ENCODE data around the gene C1orf210. TPM values are rescaled to one million over a fixed set of nuclear protein-coding genes. Genes with fewer than 3 reads are reported as not detected.

The C1orf210 gene
- polyA plus RNA-seq, 1 donor (not counting 4 experiments of a cell fraction or from before 2014, with no cell fraction given) = 5.6 TPM

DNA sequence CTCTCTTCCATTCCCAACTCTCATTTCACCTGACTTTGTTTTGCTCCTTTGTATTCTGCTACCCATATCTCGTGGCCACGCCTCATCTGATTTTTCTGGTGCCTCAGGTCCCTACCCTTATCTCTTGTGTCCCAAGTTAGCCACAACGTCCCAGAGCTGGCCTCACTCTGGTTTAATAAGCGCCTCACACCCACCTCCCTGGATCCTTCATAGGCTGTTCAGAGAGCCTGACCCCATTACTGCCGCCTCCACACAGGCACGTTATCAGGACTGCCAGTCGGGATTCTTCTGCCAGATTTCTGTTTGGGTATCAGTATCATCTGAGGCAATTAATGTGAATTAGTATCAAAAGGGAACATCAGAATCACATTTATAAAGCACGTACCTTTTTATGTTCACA, 50.3 kb downstream of the C1orf210 start:
- no peaks in the 10 kb centered on the region for H3K36me3 ChIP-seq (ENCODE audit: control insufficient read depth in 2 of 2, extremely low read depth in 1 of 2, insufficient read depth in 2 of 2, low read length in 2 of 2)
- DNase-seq (ENCODE audit: low read depth, low spot score) (no peak), FAIRE-seq (no peak)
- H3K9me3 ChIP-seq (ENCODE audit: control insufficient read depth, low read depth, low read length) = no peaks in the 10 kb centered on the region
- no peak overlapping the region for H3K27ac ChIP-seq (ENCODE audit: control insufficient read depth, insufficient read depth, low read length)
- no peaks in the 10 kb centered on the region for H4K20me1 ChIP-seq (ENCODE audit: control insufficient read depth, extremely low read depth, insufficient read depth, low read length)
- no peak overlapping the region for H2AFZ ChIP-seq (ENCODE audit: control insufficient read depth, low read length)
- no peaks in the 10 kb centered on the region for H3K9me1 ChIP-seq (ENCODE audit: control insufficient read depth, extremely low read depth, insufficient read depth, low read length)
- TF ChIP-seq, protein P1, sequence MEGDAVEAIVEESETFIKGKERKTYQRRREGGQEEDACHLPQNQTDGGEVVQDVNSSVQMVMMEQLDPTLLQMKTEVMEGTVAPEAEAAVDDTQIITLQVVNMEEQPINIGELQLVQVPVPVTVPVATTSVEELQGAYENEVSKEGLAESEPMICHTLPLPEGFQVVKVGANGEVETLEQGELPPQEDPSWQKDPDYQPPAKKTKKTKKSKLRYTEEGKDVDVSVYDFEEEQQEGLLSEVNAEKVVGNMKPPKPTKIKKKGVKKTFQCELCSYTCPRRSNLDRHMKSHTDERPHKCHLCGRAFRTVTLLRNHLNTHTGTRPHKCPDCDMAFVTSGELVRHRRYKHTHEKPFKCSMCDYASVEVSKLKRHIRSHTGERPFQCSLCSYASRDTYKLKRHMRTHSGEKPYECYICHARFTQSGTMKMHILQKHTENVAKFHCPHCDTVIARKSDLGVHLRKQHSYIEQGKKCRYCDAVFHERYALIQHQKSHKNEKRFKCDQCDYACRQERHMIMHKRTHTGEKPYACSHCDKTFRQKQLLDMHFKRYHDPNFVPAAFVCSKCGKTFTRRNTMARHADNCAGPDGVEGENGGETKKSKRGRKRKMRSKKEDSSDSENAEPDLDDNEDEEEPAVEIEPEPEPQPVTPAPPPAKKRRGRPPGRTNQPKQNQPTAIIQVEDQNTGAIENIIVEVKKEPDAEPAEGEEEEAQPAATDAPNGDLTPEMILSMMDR (optimal IDR thresholded peaks at IDR 0.05 in 1 of 3, IDR thresholded peaks at IDR 0.05 in 1 of 3, conservative IDR thresholded peaks at IDR 0.05 in 1 of 3; ENCODE audit: extremely low read depth in 1 of 3, insufficient read depth in 2 of 3, low read length in 3 of 3) = no peak
- TF ChIP-seq EZH2 (IDR thresholded peaks at IDR 0.05; ENCODE audit: low read length) = no peak
- no peaks in the 10 kb centered on the region for H3K79me2 ChIP-seq (ENCODE audit: control insufficient read depth, insufficient read depth, low read length)
- dilution Hi-C loops (cut with MboI; ENCODE audit: extremely low pct_ligation_motif_present, low sequenced_read_pairs) = no loop called here
- H3K4me2 ChIP-seq (ENCODE audit: control insufficient read depth, extremely low read depth, insufficient read depth, low read depth, low read length) = no peak overlapping the region
- H3K4me1 ChIP-seq (ENCODE audit: control insufficient read depth, extremely low read depth, insufficient read depth, low read length) = peaks cover 15% of the 10 kb centered on the region
- H3K9ac ChIP-seq (ENCODE audit: control insufficient read depth, extremely low read depth, insufficient read depth, low read length) = no peak overlapping the region
- H3K27me3 ChIP-seq (ENCODE audit: control insufficient read depth, extremely low read depth, insufficient read depth, low read length) = no peaks in the 10 kb centered on the region
- no peak overlapping the region for H3K4me3 ChIP-seq (ENCODE audit: control insufficient read depth in 2 of 3, extremely low read depth in 1 of 3, insufficient read depth in 2 of 3, low read depth in 1 of 3, low read length in 3 of 3)

DNA sequence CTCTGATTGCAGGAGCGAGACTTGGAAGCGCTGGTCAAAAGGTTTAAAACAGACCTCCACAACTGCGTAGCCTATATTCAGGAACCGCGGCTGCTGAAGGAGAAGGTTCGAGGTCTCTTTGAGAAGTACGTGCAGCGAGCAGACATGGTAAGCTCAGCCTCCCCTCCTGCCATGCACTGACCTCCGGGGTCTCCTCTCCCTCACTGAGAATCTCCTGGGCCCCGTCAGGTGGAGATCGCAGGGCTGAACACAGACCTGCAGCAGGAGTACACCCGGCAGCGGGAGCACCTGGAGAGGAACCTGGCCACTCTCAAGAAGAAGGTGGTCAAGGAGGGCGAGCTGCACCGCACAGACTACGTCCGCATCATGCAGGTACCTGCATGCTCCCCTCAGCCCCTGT, 51.1 kb downstream of the C1orf210 start:
- Histone ChIP-seq H3K4me2 (ENCODE audit: control insufficient read depth, extremely low read depth, insufficient read depth, low read depth, low read length) (no peak overlapping the region), H3K27me3 (ENCODE audit: control insufficient read depth, extremely low read depth, insufficient read depth, low read length) (no peaks in the 10 kb centered on the region), H2AFZ (ENCODE audit: control insufficient read depth, low read length) (no peak overlapping the region), H3K4me1 (ENCODE audit: control insufficient read depth, extremely low read depth, insufficient read depth, low read length) (peaks cover 15% of the 10 kb centered on the region), H3K9ac (ENCODE audit: control insufficient read depth, extremely low read depth, insufficient read depth, low read length) (no peak overlapping the region), H3K36me3 (ENCODE audit: control insufficient read depth in 2 of 2, extremely low read depth in 1 of 2, insufficient read depth in 2 of 2, low read length in 2 of 2) (no peaks in the 10 kb centered on the region), H3K9me3 (ENCODE audit: control insufficient read depth, low read depth, low read length) (no peaks in the 10 kb centered on the region), H3K27ac (ENCODE audit: control insufficient read depth, insufficient read depth, low read length) (no peak overlapping the region), H3K9me1 (ENCODE audit: control insufficient read depth, extremely low read depth, insufficient read depth, low read length) (no peaks in the 10 kb centered on the region), H4K20me1 (ENCODE audit: control insufficient read depth, extremely low read depth, insufficient read depth, low read length) (no peaks in the 10 kb centered on the region), H3K4me3 (ENCODE audit: control insufficient read depth in 2 of 3, extremely low read depth in 1 of 3, insufficient read depth in 2 of 3, low read depth in 1 of 3, low read length in 3 of 3) (no peak overlapping the region), H3K79me2 (ENCODE audit: control insufficient read depth, insufficient read depth, low read length) (no peaks in the 10 kb centered on the region)
- FAIRE-seq (no peak), DNase-seq (ENCODE audit: low read depth, low spot score) (no peak)
- dilution Hi-C loops (cut with MboI; ENCODE audit: extremely low pct_ligation_motif_present, low sequenced_read_pairs) = no loop called here
- TF ChIP-seq, protein P1 (optimal IDR thresholded peaks at IDR 0.05 in 1 of 3, IDR thresholded peaks at IDR 0.05 in 1 of 3, conservative IDR thresholded peaks at IDR 0.05 in 1 of 3; ENCODE audit: extremely low read depth in 1 of 3, insufficient read depth in 2 of 3, low read length in 3 of 3) = no peak
- no peak for TF ChIP-seq EZH2 (IDR thresholded peaks at IDR 0.05; ENCODE audit: low read length)
